OCI-LY1 (cell line): Measurements from ENCODE around the gene ZNF208.

Experiments used
- H2AFZ ChIP-seq: fragments of 200-600 bp; sonication (generic), shearing (Covaris generic); 2 replicates; pipeline ENCODE4 v1.6.0; 2014; ENCODE audit warnings: antibody characterized with exemption, mild to moderate bottlenecking, low read length
- H3F3A ChIP-seq: fragments of 200-600 bp; sonication (generic), shearing (Covaris generic); 2 replicates; pipeline ENCODE4 v1.6.0; 2014; ENCODE audit warnings: mild to moderate bottlenecking, antibody characterized with exemption, low read length, moderate library complexity; ENCODE audit not compliant: insufficient read depth
- H3K27ac ChIP-seq: fragments of 200-600 bp; sonication (generic); 2 replicates; pipeline ENCODE4 v1.5.1; 2014; ENCODE audit warnings: low read length, mixed run types, mild to moderate bottlenecking, low read depth; ENCODE audit not compliant: poor library complexity, severe bottlenecking
- H3K27me3 ChIP-seq: fragments of 200-600 bp; sonication (generic); 2 replicates; pipeline ENCODE4 v1.6.0; 2014; ENCODE audit warnings: antibody characterized with exemption, mild to moderate bottlenecking, low read length, moderate library complexity; ENCODE audit not compliant: insufficient read depth
- H3K36me3 ChIP-seq: fragments of 200-600 bp; sonication (generic); 2 replicates; pipeline ENCODE4 v1.6.1; 2014; ENCODE audit warnings: mild to moderate bottlenecking, antibody characterized with exemption, low read length, moderate library complexity, mixed read lengths; ENCODE audit not compliant: insufficient read depth
- H3K4me1 ChIP-seq: fragments of 200-600 bp; sonication (generic); 2 replicates; pipeline ENCODE4 v1.5.1; 2014; ENCODE audit warnings: mild to moderate bottlenecking, low read length, moderate library complexity; ENCODE audit not compliant: insufficient read depth, severe bottlenecking
- H3K4me2 ChIP-seq: fragments of 200-600 bp; sonication (generic), shearing (Covaris generic); 2 replicates; pipeline ENCODE4 v1.6.1; 2014; ENCODE audit warnings: low read length
- H3K4me3 ChIP-seq: fragments of 200-600 bp; sonication (generic); 2 replicates; pipeline ENCODE4 v1.5.1; 2014; ENCODE audit warnings: low read length, low read depth, mild to moderate bottlenecking, mixed read lengths; ENCODE audit not compliant: poor library complexity, severe bottlenecking
- H3K79me2 ChIP-seq: fragments of 200-600 bp; shearing (Covaris generic); 2 replicates; pipeline ENCODE4 v1.6.1; 2016; ENCODE audit warnings: mixed run types, low read length, mixed read lengths; ENCODE audit not compliant: insufficient read depth
- H3K9ac ChIP-seq: fragments of 200-600 bp; sonication (generic), shearing (Covaris generic); 2 replicates; pipeline ENCODE4 v1.6.1; 2014; ENCODE audit warnings: mild to moderate bottlenecking, low read length, mixed read lengths
- H3K9me2 ChIP-seq: fragments of 200-600 bp; sonication (generic), shearing (Covaris generic); 2 replicates; pipeline ENCODE4 v1.6.1; 2014; ENCODE audit warnings: low read depth, mild to moderate bottlenecking, low read length, mixed read lengths
- H3K9me3 ChIP-seq: fragments of 200-600 bp; shearing (Covaris generic); 2 replicates; pipeline ENCODE4 v1.6.1; 2014; ENCODE audit warnings: low read length, mixed read lengths
- H4K20me1 ChIP-seq: fragments of 200-600 bp; sonication (generic), shearing (Covaris generic); 2 replicates; pipeline ENCODE4 v1.6.0; 2016; ENCODE audit warnings: mild to moderate bottlenecking, low read length; ENCODE audit not compliant: insufficient read depth
- EZH2 ChIP-seq: fragments of 200-600 bp; sonication (generic), shearing (Covaris generic); IDR thresholded peaks from 2 replicates; pipeline ENCODE4 v1.8.0; 2017; ENCODE audit warnings: borderline replicate concordance, mixed run types, mild to moderate bottlenecking, antibody characterized with exemption, low read length, moderate library complexity, mixed read lengths
- TF ChIP-seq, protein P1 (sequence below): fragments of 200-600 bp; sonication (generic), shearing (Covaris generic); IDR thresholded peaks from 2 replicates; pipeline ENCODE4 v1.5.1; 2017; ENCODE audit warnings: mild to moderate bottlenecking, antibody characterized with exemption, low read length, moderate library complexity, mixed read lengths

Gene ZNF208

DNA sequence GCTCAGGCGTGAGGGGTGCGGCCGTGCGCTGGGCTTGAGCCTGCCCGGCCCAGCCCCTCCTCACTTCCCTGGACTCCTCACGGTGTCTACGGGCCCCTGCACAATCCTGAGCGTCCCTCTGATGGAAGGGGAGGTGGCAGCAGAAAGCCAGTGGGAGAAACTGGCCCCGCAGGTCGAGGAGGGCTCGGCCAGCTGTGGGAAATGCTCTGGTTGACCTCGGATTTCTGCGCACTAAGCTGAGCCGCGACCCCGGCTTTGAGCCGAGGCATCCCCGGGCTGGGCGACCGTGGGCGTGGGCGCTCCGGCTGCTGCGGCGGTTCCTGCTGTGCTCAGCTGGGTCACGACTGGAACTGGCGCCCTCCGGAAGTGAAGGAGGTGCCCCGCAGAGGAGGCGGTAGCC lies 70.1 kb downstream of the ZNF208 start:
- Histone ChIP-seq H3K4me3 (no peak overlapping the region), H3K4me1 (no peaks in the 10 kb centered on the region), H2AFZ (no peak overlapping the region), H3K4me2 (no peak overlapping the region), H3K79me2 (no peaks in the 10 kb centered on the region), H3K27ac (no peak overlapping the region), H3F3A (no peaks in the 10 kb centered on the region), H3K9ac (no peak overlapping the region), H3K27me3 (no peaks in the 10 kb centered on the region), H3K36me3 (no peaks in the 10 kb centered on the region), H3K9me2 (no peaks in the 10 kb centered on the region), H3K9me3 (no peaks in the 10 kb centered on the region), H4K20me1 (no peaks in the 10 kb centered on the region)
- TF ChIP-seq EZH2, result no peak
- TF ChIP-seq, protein P1, sequence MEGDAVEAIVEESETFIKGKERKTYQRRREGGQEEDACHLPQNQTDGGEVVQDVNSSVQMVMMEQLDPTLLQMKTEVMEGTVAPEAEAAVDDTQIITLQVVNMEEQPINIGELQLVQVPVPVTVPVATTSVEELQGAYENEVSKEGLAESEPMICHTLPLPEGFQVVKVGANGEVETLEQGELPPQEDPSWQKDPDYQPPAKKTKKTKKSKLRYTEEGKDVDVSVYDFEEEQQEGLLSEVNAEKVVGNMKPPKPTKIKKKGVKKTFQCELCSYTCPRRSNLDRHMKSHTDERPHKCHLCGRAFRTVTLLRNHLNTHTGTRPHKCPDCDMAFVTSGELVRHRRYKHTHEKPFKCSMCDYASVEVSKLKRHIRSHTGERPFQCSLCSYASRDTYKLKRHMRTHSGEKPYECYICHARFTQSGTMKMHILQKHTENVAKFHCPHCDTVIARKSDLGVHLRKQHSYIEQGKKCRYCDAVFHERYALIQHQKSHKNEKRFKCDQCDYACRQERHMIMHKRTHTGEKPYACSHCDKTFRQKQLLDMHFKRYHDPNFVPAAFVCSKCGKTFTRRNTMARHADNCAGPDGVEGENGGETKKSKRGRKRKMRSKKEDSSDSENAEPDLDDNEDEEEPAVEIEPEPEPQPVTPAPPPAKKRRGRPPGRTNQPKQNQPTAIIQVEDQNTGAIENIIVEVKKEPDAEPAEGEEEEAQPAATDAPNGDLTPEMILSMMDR, result no peak

DNA sequence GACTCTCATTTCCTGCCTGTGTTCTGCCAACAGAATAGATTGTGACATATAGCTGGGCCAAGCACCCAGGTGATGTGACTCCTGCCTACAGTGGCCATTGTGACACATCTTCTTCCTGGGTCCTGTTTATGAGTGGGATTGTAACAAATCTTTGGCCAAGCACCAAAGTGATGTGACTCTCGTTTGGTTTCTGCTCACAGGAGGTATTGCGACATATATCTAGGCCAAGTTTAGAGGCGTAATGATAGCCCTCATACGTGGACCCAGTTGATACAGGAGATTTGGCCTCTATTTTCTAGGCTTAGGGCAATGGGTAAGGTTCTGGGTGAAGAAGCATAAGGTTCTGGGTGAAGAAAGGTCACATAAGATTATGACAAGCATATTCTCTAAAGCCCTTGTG lies 76.2 kb downstream of the ZNF208 start:
- no peaks in the 10 kb centered on the region for H3F3A ChIP-seq
- no peaks in the 10 kb centered on the region for H3K9me3 ChIP-seq
- H3K4me3 ChIP-seq, result no peak overlapping the region
- no peak overlapping the region for H3K9ac ChIP-seq
- H3K4me1 ChIP-seq, result no peaks in the 10 kb centered on the region
- no peak overlapping the region for H2AFZ ChIP-seq
- no peaks in the 10 kb centered on the region for H3K27me3 ChIP-seq
- TF ChIP-seq, protein P1, result no peak
- no peak for TF ChIP-seq EZH2
- no peaks in the 10 kb centered on the region for H3K79me2 ChIP-seq
- no peaks in the 10 kb centered on the region for H3K9me2 ChIP-seq
- no peaks in the 10 kb centered on the region for H3K36me3 ChIP-seq
- no peak overlapping the region for H3K27ac ChIP-seq
- H3K4me2 ChIP-seq, result no peak overlapping the region
- no peaks in the 10 kb centered on the region for H4K20me1 ChIP-seq

- Histone ChIP-seq H2AFZ (no peak overlapping the region), H3K4me3 (no peak overlapping the region), H3K9ac (no peak overlapping the region), H4K20me1 (no peaks in the 10 kb centered on the region), H3K4me2 (no peak overlapping the region), H3K27ac (no peak overlapping the region), H3F3A (no peaks in the 10 kb centered on the region), H3K79me2 (no peaks in the 10 kb centered on the region), H3K36me3 (no peaks in the 10 kb centered on the region), H3K9me2 (no peaks in the 10 kb centered on the region), H3K27me3 (no peaks in the 10 kb centered on the region), H3K9me3 (no peaks in the 10 kb centered on the region), H3K4me1 (no peaks in the 10 kb centered on the region)
- no peak for TF ChIP-seq EZH2
- TF ChIP-seq, protein P1, result no peak
These were observed 76.6 kb downstream of the ZNF208 start for GRCh38 chr19:21934131-21934530.
